MG63 (cell line): ENCODE measurements around the gene GPRC5B. TPM values are rescaled to one million over a fixed set of nuclear protein-coding genes. Genes with fewer than 3 reads are reported as not detected.

ENCODE experiments used
- DNase-seq: peaks from one replicate; pipeline ENCODE4 v3.0.0-alpha.2; 2020
- H3K27me3 ChIP-seq: fragments of 250-450 bp; sonication (Bioruptor Pico); 2 replicates; pipeline ENCODE4 v1.5.1; 2020; ENCODE audit warnings: mild to moderate bottlenecking, moderate library complexity
- H3K36me3 ChIP-seq: fragments of 250-450 bp; sonication (Bioruptor Pico); 2 replicates; pipeline ENCODE4 v1.5.1; 2020; ENCODE audit warnings: mild to moderate bottlenecking, moderate library complexity
- H3K4me3 ChIP-seq: fragments of 250-450 bp; sonication (Bioruptor Pico); 2 replicates; pipeline ENCODE4 v1.5.1; 2020; ENCODE audit warnings: mild to moderate bottlenecking, moderate library complexity
- H3K9me3 ChIP-seq: fragments of 250-450 bp; sonication (Bioruptor Pico); 2 replicates; pipeline ENCODE4 v1.5.1; 2020; ENCODE audit warnings: mild to moderate bottlenecking, moderate library complexity
- total RNA-seq: library from RNA; depleted of rRNA; stranded (reverse); fragments of >200 nt; shearing (Covaris generic); gene quantifications from 2 replicates; pipeline ENCODE4 v1.2.3, GENCODE V29; 2014; ENCODE audit warnings: low replicate concordance

The GPRC5B gene
- total RNA-seq, 1 experiment from 2014 or later, result 5.3 TPM

DNA sequence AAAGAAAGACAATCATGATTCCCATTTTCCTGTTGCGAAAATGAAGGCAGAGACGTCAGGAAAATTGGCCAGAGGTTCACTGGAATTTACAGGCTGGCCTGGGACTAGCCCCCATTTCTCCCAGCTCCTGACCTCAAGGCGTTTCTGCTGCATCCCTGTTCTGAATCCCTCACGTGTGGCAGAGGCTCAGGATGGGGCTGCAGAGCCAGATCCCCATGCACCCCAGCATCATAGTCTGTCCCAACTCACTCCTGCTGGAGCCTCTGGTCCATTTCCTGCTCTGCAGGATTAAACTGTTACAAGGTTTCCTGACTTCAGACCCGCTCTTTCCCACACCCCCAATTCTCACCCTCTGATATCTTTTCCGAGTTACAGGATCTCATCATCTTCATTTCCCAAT is 2.9 kb downstream of the GPRC5B start:
- Histone ChIP-seq H3K4me3 (no peak overlapping the region), H3K27me3 (no peaks in the 10 kb centered on the region), H3K9me3 (no peaks in the 10 kb centered on the region), H3K36me3 (no peaks in the 10 kb centered on the region)
- DNase-seq, result no peak

DNA sequence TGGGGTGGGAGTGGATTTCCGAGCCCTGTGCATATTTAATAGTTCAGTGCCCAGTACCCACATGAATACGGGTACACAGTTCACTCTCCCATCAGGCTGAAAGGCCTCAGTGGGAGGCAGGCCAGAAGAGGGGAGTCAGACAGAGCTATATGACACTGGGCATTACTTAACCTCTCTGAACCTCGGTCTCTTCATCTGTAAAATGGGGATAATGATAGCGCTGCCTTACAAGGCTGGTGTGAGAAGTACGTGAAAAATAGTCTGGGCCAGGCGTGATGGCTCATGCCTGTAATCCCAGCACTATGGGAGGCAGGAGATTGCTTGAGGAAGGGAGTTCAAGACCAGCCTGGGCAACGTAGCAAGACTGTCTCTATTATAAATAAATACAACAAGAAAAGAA is 3.6 kb downstream of the GPRC5B start:
- no peak for DNase-seq
- Histone ChIP-seq H3K36me3 (no peaks in the 10 kb centered on the region), H3K9me3 (no peaks in the 10 kb centered on the region), H3K4me3 (no peak overlapping the region), H3K27me3 (no peaks in the 10 kb centered on the region)

DNA sequence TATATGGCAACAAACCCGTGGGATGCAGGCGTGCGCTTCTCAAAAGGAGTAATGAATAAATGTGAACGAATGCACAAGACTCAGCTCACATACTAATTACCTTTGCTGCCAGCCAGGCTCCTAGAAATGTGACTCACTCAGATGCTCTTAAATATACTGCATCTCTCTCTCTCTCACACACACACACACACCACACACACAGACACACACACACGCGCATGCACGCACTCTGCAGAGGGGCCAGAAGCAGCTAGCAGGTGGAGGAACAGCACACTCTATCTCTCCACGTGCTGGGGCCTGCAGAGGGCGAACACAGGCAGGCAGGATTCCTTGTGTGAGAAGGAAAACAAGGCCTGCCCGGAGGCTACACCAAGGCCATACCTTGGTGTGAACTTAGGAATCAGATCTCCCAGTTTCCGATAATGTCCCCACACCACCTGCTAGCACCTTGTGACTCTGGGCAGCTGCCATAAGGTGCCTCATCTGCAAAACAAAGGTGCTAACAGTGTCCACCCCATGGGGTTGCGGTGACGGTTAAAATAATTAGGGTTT is 5.3 kb downstream of the GPRC5B start:
- no peaks in the 10 kb centered on the region for H3K9me3 ChIP-seq
- no peak for DNase-seq
- no peak overlapping the region for H3K4me3 ChIP-seq
- no peaks in the 10 kb centered on the region for H3K27me3 ChIP-seq
- H3K36me3 ChIP-seq, result no peaks in the 10 kb centered on the region

DNA sequence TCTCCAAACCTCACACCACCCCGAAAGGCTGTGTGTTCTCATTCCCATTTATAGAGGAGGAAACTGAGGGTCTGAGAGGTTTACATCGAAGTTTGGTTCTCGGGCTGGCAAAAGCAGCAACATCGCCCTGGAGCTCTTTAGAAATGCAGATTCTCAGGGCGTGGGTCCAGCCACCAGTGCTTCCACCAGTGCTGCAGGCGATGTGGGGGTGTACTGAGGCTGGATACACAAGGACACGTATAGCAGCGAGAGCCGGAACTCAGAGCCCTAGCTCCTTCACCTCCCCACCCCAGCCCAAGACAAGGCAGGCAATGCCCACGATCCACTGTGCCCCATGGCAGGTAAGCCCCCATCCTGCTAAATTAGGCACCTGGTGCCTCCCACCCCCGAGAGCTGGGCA is 5.9 kb downstream of the GPRC5B start:
- Histone ChIP-seq H3K9me3 (no peaks in the 10 kb centered on the region), H3K27me3 (no peaks in the 10 kb centered on the region), H3K4me3 (no peak overlapping the region), H3K36me3 (no peaks in the 10 kb centered on the region)
- no peak for DNase-seq

DNA sequence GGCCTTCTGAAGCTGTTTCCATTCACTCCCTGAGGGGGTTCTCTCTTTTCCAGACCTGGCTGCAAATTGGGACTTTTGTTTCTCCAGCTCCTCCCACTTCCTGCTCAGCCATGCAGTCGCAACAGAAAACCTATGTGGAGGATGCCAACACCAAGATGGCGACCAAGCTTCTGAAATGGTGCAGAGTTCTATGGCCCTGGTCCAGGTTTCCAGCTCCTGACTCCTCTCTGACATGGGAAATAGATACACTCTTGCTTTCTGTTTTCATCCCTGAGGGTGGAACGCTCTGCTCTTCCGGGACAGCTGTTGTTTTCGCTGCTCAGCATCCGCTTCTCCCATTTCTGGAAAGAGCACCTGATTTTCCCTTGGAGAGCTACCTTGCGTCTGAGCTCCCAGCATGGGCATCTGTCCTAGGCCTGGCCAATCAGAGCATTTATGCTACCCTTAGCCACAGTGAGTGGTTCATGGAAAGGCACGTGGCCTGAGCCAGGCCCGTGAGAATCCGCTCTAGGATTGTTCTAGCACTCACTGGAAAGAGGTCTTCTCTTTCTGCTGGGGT is 8.1 kb downstream of the GPRC5B start:
- Histone ChIP-seq H3K9me3 (no peaks in the 10 kb centered on the region), H3K36me3 (no peaks in the 10 kb centered on the region), H3K27me3 (no peaks in the 10 kb centered on the region), H3K4me3 (no peak overlapping the region)
- no peak for DNase-seq

DNA sequence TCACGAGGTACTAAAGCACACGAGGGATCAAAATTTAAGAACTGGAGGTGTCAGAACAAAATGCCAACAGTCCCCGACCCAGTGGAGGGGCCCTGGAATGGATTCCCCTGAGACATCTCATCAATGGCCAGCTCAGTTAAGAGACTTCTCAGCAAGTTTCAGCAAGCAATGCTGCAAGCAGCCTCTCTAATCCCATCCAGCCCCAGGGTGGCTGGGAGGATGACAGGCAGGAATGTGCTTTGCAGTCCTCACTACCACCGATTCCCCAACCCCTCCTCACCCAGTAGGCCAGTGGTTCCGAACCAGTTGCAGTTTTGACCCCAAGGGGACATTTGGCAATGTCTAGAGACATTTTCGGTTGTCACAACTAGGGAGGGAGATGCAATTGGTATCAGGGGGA is 8.7 kb downstream of the GPRC5B start:
- DNase-seq, result no peak
- Histone ChIP-seq H3K9me3 (no peaks in the 10 kb centered on the region), H3K4me3 (no peak overlapping the region), H3K27me3 (no peaks in the 10 kb centered on the region), H3K36me3 (no peaks in the 10 kb centered on the region)

DNA sequence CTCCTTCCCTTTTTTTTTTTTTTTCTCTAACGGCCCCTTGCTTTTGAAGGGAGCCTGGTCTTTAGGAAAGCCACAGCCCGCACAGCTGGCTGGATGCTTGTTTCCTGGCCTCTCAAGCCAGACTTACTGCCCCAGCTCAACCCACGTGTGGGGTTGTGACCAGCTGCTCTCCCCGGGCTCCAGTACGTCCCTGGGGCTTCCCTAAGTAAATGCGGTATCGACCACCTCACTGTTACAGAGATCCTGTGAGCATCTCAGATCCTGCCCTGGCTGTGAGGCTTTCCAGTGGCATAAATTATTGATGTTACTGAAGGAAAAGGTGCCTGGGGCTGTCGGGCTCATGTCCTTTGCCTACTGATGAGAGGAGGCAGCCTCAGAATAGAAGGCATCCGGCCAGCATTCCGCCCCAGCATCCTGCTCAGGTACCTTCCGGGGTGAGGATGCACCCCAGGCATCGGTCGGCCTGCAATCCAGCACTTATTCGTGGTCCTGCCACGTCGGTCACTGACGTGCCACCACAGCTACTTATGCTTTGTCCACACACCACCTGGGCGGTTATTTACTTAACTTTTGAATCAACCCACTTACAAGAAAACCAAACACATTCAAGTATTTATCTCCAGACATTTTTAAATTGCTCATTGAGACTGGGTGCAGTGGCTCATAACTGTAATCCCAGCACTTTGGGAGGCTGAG is 9.6 kb downstream of the GPRC5B start:
- Histone ChIP-seq H3K9me3 (no peaks in the 10 kb centered on the region), H3K36me3 (no peaks in the 10 kb centered on the region), H3K4me3 (no peak overlapping the region), H3K27me3 (no peaks in the 10 kb centered on the region)
- DNase-seq, result no peak

DNA sequence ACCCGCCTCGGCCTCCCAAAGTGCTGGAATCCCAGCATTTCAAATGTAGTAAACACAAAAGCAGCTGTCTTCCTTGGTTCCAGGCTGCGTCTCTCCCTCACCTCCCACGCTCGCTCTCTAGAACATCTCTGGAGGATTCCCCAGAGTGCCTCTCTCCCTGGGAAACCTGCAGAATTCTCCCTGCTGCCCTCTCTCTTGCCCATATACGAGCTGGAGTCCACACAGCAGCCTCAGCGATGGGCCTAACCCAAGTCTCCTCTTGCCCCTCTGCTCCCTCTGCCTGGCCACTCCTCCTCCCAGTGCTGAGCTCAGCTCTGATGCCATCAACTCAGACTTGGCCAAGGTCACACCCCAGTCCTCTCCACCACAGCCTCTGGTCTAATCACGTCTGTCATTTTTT is 10.6 kb downstream of the GPRC5B start:
- Histone ChIP-seq H3K9me3 (no peaks in the 10 kb centered on the region), H3K27me3 (no peaks in the 10 kb centered on the region), H3K4me3 (no peak overlapping the region), H3K36me3 (no peaks in the 10 kb centered on the region)
- no peak for DNase-seq

DNA sequence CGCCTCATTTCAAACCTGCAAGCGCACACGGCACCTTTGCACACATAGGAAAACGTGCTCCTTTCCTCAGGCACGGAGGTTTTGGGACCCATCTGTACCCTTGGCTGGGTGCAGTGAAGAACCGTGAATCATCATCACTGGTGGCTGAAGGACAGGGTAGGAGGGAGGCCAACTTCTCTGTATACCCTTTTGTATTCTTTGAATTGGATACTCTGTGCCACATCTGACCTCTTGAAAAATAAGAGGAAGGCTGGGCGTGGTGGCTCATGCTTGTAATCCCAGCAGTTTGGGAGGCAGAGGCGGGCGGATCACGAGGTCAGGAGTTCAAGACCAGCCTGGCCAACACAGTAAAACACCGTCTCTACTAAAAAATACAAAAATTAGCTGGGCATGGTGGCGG is 11.7 kb downstream of the GPRC5B start:
- no peaks in the 10 kb centered on the region for H3K9me3 ChIP-seq
- DNase-seq, result no peak
- H3K4me3 ChIP-seq, result no peak overlapping the region
- no peaks in the 10 kb centered on the region for H3K27me3 ChIP-seq
- H3K36me3 ChIP-seq, result no peaks in the 10 kb centered on the region

DNA sequence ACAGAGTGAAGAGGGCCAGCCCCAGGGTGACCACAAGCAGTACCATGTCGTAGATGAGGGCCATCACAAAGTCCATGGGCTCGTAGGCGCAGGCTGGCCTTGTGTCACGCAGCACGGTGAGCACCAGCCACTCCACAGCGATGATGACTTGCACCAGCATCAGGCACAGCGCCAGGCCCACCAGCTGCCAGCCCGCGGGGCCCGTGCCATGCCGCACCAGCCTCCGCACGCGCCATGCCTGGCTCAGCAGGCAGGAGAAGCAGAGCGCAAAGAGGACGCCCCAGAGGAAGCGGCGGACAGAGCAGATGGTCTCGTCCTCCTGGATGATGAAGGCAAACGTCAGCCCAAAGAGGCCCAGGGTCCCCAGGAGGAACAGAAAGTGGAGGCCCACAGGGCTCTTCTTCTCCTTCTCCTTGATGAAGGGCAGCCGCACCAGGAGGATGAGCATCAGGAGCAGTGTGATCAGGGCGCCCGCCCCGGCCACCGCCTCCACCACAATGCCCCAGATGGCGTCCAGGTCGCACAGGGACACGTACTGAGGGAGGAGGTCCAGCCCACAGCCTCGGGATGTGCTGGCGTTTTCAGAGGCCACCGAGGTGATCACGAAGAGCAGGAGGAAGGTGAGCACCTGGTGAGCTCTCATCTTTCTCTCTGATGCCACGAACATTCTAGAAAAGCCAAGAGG is 12.3 kb downstream of the GPRC5B start:
- Histone ChIP-seq H3K36me3 (no peaks in the 10 kb centered on the region), H3K27me3 (no peaks in the 10 kb centered on the region), H3K9me3 (no peaks in the 10 kb centered on the region), H3K4me3 (no peak overlapping the region)
- no peak for DNase-seq

DNA sequence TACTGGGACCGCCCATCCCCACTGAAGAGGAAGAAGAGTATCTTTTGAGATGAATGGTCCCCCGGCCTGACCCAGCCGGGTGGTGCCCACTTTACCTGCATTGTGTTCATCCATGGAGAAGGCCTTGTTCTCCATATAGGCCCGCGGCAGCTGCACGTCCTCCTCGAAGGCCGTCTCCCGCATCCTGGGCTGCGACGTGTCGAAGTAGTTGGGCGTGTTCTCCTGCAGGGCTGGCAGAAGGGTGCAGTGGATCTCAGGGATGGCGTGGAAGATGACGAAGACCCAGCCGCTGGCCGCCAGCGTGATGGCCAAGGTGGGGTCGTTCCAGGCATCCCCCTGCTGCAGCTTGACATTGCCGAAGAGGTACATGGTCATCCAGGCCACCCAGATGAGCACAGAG is 12.9 kb downstream of the GPRC5B start:
- DNase-seq, result no peak

DNA sequence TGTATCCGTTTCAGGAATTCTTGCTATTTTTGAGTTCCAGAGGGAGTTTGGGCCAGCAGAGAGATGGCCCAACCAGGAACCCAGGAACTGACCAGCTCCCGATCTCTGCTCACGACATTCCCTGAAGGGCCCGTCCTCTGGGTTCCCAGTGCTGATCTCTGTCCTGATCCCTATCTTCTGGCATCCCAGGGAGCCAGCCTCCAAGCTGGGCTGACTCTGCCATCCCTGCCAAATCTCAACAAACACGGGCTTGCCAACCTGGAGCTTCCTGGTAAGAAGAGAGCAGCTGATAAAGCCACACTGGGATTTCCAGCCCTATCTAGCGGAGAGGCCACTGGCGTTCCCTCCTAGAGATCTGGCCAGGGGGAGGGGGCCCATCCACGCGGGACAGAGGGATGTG is 16.2 kb downstream of the GPRC5B start:
- Histone ChIP-seq H3K27me3 (no peaks in the 10 kb centered on the region), H3K4me3 (no peak overlapping the region), H3K9me3 (no peaks in the 10 kb centered on the region), H3K36me3 (no peaks in the 10 kb centered on the region; the same call in 1 of the 2 replicates)
- DNase-seq, result no peak

More for the DNA sequence above, 12.9 kb downstream of the GPRC5B start:
- H3K36me3 ChIP-seq, result no peaks in the 10 kb centered on the region
- H3K4me3 ChIP-seq, result no peak overlapping the region
- no peaks in the 10 kb centered on the region for H3K9me3 ChIP-seq
- no peaks in the 10 kb centered on the region for H3K27me3 ChIP-seq

DNA sequence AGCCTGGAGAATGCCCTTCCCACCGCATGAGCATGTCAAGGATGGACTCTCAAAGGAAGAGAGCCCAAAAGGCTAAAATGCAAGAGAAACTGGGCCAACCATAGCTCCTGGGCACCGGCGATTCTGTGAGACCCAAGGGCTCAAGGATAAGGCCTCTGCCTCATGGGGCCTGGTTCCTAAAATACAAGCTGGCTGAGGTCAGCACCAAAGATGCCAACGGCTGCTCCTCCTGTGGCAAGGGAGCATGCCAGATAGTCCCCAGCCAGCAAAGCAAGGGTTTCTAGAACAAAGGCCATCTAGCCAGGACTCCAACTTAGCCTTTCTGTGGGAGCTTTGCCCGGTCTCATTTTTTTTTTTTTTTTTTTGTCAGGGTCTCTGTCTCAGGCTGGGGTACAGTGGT is 20.1 kb downstream of the GPRC5B start:
- DNase-seq, result peak; percentile 16
- H3K9me3 ChIP-seq, result no peaks in the 10 kb centered on the region
- no peak overlapping the region for H3K4me3 ChIP-seq
- H3K27me3 ChIP-seq, result no peaks in the 10 kb centered on the region
- H3K36me3 ChIP-seq, result peaks cover 6% of the 10 kb centered on the region; the same call in 1 of the 2 replicates

DNA sequence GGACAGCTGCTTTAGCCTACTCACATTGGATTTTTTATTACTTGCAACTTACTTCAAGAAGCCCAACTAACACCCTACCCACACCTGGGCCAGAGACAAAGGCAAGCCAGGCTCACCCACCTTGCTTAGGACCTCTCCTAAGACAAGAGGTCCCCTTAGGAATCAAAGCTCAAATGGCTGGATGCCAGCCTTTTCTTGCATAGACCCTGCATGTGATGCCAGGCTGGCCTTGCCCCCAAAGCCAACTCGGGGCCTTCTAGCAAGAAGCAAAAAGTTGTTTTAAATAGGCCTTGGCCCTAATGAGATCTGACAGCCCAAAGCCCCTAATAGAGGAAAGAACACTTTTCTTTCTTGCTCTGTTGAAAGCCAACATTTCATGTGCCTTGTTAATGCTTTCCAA is 20.7 kb downstream of the GPRC5B start:
- no peaks in the 10 kb centered on the region for H3K27me3 ChIP-seq
- H3K4me3 ChIP-seq, result no peak overlapping the region
- no peak for DNase-seq
- no peaks in the 10 kb centered on the region for H3K9me3 ChIP-seq
- peaks cover 6% of the 10 kb centered on the region; the same call in 1 of the 2 replicates for H3K36me3 ChIP-seq

DNA sequence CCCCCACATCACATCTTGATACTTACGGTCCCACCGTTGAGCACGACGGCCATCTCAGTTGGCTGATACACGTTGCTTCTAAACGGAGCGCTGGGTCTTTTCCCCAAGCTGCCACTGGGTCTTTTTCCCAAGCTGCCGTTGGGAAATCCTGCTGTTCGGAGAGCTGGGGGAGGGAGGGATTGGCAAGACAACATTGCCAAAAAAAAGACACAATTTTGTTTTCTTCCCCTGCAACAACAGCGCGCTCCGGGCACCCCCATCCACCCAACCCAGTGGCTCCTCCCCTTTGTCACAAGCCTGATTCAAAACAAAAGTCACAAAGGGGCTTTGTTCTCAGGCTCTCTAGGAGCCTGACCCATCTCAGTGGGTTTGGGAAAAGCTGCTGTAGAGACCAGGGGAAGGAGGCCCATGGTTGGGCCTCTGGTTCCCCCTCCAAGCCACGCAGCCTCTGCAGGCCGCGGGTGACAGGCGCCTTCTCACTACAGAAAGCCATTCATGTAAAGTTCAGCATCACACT is 22.8 kb downstream of the GPRC5B start:
- Histone ChIP-seq H3K9me3 (no peaks in the 10 kb centered on the region), H3K27me3 (no peaks in the 10 kb centered on the region), H3K36me3 (peaks cover 6% of the 10 kb centered on the region; the same call in 1 of the 2 replicates), H3K4me3 (no peak overlapping the region)
- no peak for DNase-seq

DNA sequence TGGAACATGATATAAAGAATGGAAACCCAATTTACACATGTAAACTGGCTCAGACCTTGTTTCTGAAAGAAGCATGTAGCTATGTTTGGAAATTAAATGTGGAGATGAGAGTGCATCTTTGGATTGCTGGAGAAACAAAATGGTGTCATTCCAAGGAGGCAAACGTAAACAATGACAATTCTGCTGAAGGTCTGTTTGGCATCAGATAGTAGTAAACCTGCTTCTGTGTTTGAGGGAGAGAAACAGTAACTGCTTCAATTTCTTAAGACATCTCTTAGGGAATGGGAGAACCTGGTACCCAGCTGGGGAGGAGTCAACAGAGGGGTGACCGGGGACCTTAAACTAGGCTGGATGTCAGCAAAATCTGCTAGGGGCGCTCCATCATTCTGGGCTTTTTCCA is 23.5 kb downstream of the GPRC5B start:
- H3K36me3 ChIP-seq, result peaks cover 6% of the 10 kb centered on the region; the same call in 1 of the 2 replicates
- no peaks in the 10 kb centered on the region for H3K27me3 ChIP-seq
- H3K4me3 ChIP-seq, result no peak overlapping the region
- no peaks in the 10 kb centered on the region for H3K9me3 ChIP-seq
- DNase-seq, result no peak
